HTR-8/SVneo (cell line): ENCODE data around the gene DACH1.

ENCODE experiments used
- DNase-seq: peaks from one replicate; pipeline ENCODE4 v3.0.0; 2011; ENCODE audit warnings: low spot score, mixed read lengths; ENCODE audit not compliant: insufficient read length
- FAIRE-seq: peaks from 2 replicates; lab custom pipeline; 2011; peaks lifted over from hg19 to GRCh38; lab: Jason Lieb, UNC

The DACH1 gene

DNA sequence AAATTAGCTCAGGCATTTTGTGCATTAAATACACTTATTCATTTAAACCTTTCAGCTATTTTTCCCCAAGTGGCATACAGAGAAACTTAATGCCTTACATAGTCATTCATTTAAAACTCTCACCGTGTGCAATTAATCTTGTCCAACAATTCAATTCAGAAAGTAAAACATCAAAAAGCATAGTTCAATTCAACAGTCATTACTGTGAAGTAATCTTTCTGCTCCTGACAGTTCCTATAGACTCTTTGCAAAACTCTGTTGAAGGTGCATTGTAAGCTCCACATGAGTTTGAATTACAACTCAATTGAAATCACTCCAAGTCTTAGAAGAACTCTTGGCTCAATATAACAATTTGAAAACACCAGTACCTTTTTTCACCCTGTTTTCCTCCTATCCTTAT lies 228.3 kb downstream of the DACH1 start:
- FAIRE-seq (no peak), DNase-seq (no peak)

DNA sequence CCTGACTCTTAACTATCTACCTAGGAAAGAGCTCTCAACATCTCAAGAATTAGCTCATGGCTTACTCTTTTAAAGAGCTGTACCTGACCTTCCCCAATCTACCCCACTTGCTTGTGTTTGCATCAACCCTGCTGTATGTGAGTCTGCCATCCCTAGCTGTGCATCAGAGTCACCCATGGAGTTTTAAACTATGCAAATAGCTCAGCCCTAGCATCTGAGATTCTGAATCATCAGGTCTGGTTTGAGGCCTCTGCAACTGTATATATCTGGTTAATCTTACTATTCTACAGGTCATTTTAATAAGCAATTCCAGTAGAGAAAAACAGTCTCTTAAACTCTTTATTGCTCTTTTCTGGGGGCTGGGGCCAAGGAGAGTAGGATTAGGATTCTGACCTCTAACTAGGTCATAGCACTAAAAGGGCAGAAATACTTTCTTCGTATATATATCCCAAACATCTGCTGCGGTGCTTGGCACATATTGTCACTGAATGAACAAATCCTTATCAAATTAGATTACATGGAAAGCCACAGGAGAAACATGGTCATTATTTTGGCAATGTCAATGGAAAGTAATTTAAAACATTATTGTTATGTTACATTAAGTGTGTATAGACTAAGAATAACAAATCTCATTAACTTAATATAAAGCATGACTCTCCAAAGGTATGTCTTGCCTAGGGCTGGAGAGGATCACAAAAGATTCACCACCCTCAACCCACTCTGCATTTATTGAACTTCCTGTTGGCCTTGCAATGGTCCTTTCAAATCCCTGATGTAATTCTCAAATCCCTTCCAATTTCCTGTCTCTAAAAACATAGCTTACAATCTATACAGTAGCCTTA lies 232.2 kb downstream of the DACH1 start:
- DNase-seq, result no peak
- no peak for FAIRE-seq

DNA sequence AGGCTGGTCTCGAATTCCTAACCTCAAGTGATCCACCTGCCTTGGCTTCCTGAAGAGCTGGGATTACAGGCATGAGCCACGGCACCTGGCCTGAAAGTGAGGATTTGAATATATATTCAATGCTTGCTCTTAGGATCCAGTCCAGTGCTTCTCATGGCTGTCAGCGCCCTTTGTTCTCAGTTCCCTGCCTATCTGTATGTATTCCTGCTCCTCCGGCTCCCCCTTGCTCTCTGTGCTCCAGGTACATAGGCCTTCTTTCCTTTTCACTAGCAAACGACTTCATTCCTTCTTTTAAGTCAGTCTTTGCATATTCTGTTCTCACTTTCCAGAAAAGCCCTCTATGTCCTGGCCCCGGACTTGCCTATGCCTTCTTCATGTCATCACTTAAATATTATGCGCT lies 232.8 kb downstream of the DACH1 start:
- no peak for FAIRE-seq
- DNase-seq, result no peak

DNA sequence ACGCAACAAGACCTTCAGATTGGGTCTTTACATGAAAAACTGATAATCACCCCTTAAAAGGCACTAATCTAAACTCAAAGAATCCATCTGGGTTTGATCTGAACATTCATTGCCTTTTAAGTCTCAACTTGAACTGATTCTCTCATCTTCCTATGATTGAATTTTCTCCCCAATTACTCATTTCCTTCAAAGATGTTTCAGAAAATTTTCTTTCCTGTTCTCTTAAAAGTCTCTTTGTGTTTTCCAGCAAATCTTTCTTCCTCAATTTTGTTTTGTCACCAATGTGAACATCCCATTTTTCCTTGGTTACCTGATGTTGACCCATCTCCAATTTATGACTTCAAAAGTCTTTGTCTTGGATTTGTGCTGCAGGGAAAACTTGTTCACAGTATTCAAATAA lies 234.3 kb downstream of the DACH1 start:
- FAIRE-seq (no peak), DNase-seq (no peak)

DNA sequence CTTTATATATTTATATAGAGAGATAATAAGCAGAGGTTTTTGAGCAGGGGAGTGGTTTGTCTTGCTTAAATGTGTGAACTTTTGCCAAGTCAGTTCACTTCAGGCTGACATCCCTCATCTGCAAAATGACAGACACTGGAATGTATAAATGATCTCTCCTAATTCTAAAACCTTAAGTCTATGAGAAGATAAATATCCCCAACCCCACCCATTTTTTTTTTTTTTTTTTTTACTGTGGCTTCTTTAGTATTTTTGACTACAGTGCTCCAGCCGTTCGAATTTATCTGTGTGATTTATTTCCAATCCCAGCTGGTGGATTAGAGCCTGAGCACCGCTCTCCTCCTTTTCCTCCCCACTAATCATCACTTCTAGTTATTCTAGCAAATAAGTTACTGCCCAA lies 234.8 kb downstream of the DACH1 start:
- no peak for FAIRE-seq
- DNase-seq, result no peak

DNA sequence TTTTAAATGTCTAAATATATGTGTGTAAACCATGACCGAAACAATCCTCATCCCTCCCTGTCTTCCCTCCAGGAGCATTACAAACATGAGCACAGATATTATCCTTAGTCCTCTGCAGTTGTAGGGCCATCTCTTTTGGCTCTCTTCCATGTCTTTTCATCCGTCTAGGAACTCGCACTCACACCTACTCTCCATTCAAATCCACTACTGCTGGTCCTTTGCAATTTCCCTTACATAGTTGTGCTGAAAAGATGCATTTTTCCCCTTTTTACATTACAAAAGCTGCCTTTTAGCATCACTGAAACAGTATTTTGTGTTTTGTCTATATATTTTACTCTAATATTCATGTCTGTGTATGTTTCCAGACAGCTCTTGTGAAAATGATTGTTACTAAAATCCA lies 237.8 kb downstream of the DACH1 start:
- FAIRE-seq (no peak), DNase-seq (no peak)

DNA sequence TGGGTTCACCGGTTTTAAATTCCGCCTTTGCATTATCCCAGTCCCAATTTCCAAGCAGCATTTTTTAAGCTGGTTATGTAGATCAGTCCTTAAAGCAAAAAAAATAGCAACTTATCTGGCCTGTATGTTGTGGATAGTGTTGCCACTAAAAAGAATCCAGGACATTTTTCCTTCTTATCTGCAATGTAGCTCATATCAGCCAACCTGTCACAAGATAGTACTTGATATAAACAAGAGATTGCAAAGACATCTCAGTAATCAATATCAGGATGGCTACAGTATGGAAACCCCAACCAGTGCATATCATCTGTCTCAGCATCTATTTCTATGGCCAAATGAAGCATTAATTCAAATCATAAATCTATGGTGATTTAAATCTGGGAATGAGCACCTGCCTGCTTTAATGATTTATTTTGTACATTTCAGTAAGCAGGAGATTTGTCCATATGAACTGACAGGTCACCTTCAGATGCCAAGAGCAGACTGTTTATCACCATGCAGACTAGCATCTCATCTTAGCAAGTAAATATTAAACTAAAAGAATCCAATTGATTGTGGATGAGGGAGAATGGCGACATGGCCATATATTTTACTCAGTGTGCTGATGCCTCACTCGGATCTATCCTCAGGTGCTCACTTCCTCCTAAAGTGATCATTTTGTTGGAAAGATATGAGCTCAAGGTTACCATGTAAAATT lies 240.4 kb downstream of the DACH1 start:
- DNase-seq (no peak), FAIRE-seq (no peak)

DNA sequence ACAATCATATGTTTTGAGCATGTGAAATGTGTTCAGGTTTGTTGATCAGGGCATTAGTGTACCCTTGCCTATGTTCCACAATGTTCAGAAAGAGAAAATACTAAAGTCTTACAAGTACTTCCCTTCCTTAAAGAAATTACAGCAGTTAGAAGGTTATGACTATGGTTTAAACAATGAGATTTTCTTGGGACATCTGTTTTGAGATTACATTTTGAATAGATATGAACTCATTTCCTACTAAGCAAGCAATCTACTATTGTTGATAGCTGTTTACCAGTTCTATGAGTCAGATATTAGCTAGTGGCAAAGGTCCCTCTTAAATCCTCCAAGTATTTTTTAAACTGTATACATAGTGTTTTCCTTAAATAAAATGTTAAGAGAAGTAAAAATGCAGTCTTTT lies 241.3 kb downstream of the DACH1 start:
- FAIRE-seq, result no peak
- DNase-seq, result no peak

DNA sequence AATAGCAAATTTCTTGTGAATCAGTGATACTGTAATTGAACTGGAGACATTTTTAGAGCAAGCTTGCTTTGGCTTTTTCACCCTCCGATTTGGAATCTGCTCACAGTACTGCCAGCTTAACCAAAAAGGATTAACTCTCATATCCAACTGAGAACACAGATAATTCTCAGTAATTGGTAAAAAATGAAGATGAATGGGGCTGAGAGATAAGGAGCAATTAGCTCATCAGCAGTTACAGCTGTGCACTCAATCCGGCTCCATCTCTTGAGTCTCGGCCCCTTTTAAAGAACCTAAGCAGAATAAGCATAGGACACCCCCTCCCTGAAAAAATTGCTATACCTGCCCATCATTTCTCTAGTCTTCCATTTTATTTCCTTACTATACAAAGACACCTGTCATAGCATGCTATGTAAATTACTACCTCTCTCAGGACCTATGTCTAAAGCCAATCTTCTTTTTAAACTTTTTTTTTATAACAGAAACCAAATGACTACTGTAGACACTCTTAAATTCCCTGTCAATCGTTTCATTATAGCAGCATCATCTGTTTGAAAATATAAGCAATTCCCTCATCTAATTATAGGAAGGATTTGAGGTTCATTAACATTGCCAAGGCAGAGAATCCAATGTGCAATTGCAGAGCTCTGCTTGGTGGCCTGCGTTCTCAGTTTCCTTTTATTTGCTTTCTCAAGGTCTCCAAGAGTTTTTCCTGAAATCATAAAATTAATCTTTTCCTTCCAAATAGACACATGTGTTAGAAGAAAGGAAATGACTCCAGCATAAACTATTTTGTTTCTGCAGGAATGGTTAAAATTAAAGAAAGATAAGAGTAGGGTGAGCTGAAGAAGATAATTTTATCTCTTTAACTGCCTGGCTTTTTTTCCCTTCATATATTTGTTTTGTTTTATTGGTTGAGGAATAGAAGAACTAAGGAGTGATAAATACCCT lies 242.1 kb downstream of the DACH1 start:
- DNase-seq (no peak), FAIRE-seq (no peak)

DNA sequence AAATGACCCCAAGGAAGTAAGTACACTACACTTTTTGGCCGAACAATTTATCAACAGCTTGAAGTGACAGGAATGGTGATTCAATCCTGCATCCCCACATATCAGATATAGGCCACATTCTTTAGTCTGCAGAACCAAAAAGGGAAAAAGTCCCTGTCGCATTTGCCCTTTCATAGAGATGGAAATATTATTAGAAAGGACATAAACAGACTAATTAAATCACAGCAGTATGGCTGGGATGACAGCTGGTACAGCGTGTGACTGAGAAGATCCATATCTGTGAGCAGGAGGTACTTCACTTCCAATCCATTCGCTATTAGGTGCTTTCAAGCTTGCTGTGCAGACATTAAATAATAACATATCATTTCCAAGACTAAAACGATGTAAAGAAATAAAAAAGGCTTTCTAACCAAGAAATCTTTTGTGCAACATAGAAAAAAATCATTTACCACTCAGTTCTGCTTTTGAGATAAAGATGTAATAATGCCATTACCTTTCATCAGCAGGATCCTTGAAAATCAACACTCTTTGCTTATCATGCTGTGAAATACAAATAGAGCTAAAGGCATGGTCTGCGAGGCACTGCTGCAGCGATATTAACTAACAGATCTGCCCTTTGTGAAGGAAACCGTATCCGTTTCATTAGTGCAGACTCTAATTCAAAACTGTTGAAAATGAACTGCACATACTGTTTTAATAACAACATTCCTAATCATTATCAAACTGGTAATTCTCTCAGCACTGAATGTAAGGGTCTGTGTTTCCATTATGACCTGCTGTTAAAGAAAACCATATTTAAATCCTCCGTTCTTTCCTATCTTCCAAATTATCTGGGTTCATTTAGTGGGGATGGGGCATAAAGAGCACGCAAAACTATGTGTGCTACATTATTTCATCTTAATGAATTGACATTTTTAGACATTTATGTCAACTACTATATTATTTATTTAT lies 245.6 kb downstream of the DACH1 start:
- DNase-seq, result no peak
- FAIRE-seq, result no peak

DNA sequence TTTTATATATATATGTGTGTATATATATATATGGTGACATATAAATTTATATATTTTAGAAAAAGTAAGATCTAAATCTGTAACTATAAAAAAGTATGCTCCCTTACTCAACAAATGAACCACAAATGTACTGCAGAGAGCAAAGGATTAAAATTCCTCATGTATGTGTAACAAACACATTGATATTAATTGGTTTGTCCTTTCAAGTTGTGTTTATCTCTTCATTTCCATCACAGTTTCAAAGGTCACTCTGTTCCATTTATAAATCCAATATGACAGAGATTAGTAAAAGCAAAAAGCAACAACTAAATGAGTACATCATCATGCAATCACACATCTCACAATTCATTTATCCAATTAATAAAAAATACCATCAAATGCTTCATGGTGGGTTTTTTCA lies 247.9 kb downstream of the DACH1 start:
- FAIRE-seq (no peak), DNase-seq (no peak)

DNA sequence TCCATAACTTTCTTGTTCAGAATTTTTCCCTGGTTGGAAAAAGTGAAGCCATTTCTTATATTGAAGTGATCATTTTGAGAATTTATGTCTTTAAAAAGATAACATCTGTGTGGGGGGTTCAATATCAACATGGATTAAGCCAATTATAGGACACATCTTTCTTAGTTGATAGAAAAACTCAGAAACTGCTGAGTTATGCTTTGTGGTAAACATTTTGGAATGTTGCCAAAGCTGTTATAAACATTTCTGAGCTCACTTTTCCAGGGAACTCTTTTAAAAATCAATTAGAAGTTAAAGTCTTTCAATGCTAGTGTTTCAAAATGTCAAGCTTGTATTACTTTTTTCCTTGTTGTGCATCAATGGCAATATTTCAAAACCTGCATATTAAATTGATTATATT lies 248.8 kb downstream of the DACH1 start:
- no peak for DNase-seq
- FAIRE-seq, result no peak

DNA sequence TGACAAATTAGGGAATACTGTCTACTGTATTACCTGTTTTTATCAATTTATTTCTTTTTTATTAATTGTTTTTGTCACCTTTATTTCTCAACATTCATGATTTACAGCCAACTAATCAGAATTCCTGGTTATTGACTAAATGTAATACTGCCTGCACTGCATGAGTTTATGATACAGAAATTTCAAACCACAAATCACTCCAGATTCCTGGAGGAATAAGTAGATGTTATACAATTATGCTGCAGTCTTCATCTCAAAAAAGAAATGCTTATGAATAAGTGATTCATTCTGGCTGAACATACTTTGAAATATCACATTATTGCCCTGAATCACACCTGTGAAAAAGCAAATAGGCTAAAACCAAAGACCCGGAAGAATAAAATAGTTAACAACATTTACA lies 249.7 kb downstream of the DACH1 start:
- DNase-seq, result no peak
- FAIRE-seq, result no peak

DNA sequence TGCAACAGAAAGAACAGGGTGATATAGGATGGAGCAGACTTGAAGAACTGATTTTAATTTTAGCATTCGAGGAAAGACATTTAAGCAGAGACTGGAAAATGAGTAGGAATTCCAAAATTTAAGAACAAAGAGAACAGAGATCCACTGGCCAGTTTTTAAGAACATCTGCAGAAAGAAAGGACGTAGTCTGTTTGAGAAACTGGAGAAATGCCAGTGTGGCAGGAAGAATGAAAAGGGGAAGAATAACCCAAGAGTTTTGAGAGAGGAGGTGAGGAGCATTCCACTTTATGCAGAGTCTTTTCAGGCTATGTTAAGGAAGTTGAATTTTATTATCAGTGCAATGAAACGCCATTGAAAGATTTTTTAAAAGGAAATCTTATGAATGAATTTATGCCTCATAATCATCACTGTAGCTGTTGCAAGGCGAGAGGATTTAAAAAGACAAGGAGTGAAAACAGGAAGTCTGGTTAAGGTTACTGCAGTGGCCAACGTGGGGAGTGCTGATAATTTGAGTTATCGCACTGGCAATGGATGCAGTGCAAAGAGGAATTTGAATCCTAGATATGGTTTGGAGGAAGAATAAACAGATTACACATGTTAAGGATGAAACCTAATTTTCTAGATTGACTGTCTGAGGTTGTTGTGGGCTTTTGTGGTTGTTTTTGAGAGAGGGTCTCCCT lies 253.8 kb downstream of the DACH1 start:
- no peak for FAIRE-seq
- DNase-seq, result no peak

DNA sequence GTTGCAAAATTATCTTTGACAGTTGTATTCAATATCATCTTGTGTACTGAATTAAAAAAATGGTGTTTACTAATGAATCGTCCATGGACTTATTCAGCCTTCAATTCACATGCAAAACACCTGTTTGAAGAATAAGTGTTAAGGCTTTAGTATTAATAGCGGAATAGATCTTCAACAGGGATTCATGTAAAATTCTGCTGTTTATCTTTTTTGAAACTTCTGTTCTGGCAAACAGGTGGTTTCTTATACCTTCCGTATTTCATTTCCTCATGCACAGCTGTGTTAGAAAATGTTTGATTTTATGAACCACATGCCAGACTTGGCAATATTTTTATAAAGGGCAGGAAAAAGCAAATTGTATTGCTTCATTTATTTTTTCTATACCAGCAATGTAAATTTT lies 255.7 kb downstream of the DACH1 start:
- no peak for DNase-seq

DNA sequence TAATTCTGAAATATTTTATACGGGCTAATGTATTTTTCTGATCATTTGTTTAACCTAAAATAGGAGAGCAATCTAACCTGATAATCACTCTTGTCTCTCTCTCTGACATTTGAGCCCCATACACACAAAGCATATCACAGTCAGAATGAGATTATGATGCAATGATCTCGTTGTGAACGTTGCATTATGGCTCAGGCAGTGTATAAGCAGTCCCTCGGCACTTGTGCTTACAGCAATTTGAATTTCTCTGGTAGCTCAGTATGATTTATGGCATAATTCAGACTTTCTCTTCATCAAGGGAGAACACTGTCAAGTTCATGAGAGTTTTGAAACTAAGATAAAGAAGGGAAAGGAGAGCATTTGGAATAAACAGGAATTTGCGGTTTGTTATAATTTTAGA lies 256.1 kb downstream of the DACH1 start:
- no peak for DNase-seq

More for the DNA sequence above, 255.7 kb downstream of the DACH1 start:
- FAIRE-seq, result no peak

DNA sequence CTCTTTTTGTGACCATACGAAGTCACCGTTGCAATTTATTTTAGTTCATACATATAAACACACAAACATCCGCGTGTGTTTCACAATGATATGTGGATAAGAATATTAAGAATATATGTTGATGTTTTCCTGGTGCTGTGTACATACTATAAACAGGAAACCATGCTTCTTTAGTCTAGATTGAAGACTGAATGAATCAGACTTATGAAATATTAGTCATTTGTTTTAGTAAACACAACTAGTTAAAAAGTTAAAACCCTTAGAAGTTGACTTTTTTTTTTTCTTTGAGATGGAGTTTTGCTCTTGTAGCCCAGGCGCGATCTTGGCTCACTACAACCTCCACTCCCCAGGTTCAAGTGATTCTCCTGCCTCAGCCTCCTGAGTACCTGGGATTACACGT lies 257.7 kb downstream of the DACH1 start:
- no peak for FAIRE-seq
- DNase-seq, result no peak

More for the DNA sequence above, 256.1 kb downstream of the DACH1 start:
- FAIRE-seq, result no peak

DNA sequence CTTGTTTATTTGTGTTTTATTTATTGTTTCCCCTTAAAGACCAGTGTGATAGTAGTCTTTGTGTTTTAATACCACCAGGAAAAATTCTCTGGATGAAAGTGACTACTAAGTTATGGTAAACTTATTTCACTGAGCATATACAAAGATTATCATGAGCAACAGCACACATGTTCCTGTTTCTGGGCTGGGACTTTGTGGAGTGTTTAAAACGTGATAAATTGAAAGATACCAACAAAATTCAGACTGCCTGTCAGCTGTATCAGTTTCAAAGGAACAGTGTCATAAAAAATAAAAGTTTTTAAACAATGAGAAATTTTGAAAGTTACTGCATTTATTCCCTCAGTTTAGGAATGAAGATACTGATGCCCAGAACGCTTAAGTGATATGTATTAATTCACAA lies 259.4 kb downstream of the DACH1 start:
- FAIRE-seq, result no peak
- no peak for DNase-seq

DNA sequence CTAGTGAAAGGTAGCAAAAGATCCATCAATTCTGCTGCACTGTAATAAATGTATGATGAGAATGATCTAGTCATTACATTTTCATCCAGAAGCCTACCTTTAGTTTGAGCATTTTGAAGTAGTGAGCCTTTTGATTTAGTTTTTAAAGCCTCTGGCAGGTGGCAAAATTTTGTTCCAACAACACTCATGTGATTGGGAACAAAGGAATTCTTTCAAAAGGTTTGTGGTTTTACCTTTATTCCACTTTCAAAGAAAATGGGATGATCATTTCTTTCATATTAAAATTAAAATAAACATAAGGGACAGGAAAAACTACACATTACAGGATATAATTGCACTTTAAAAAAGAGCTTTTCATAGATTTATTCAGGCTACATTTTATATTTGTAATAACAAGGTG lies 260.2 kb downstream of the DACH1 start:
- DNase-seq (no peak), FAIRE-seq (no peak)
